OCI-LY7 (cell line): ENCODE measurements around the gene TLL2.

Experiments
- EZH2phosphoT487 ChIP-seq: fragments of 200-600 bp; sonication (generic); IDR thresholded peaks from 2 replicates; pipeline ENCODE4 v1.6.1; 2018; ENCODE audit warnings: low read depth, borderline replicate concordance, mild to moderate bottlenecking, mixed run types, antibody characterized with exemption, low read length, moderate library complexity, mixed read lengths
- TF ChIP-seq, protein P1 (sequence below): fragments of 200-600 bp; sonication (generic); conservative IDR thresholded peaks from 2 replicates; pipeline ENCODE4 v1.5.1; 2014; ENCODE audit warnings: mild to moderate bottlenecking, antibody characterized with exemption, low read length, moderate library complexity, mixed read lengths

DNA sequence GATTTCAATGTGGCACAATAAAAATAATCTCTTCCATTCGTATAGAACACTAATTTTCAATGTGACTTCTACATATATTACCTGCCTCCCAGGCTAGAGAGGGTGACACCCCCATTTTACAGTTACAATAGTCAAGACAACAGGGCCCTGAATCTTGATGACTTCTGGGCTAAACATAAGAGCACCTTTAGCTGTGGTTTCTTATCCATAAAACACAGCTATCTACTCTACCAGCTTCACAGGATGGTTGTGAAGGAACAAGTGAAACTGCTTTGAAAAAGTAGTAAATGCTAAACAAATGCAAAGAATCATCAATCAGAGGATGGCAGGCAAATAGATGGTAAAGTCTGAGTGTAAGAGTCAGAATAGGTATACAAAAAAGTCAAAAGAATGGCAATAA lies 3.6 kb upstream of the TLL2 start:
- TF ChIP-seq, protein P1, sequence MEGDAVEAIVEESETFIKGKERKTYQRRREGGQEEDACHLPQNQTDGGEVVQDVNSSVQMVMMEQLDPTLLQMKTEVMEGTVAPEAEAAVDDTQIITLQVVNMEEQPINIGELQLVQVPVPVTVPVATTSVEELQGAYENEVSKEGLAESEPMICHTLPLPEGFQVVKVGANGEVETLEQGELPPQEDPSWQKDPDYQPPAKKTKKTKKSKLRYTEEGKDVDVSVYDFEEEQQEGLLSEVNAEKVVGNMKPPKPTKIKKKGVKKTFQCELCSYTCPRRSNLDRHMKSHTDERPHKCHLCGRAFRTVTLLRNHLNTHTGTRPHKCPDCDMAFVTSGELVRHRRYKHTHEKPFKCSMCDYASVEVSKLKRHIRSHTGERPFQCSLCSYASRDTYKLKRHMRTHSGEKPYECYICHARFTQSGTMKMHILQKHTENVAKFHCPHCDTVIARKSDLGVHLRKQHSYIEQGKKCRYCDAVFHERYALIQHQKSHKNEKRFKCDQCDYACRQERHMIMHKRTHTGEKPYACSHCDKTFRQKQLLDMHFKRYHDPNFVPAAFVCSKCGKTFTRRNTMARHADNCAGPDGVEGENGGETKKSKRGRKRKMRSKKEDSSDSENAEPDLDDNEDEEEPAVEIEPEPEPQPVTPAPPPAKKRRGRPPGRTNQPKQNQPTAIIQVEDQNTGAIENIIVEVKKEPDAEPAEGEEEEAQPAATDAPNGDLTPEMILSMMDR = no peak
- no peak for TF ChIP-seq EZH2phosphoT487
